ENCODE measurements around the gene FAM83G.

DNA sequence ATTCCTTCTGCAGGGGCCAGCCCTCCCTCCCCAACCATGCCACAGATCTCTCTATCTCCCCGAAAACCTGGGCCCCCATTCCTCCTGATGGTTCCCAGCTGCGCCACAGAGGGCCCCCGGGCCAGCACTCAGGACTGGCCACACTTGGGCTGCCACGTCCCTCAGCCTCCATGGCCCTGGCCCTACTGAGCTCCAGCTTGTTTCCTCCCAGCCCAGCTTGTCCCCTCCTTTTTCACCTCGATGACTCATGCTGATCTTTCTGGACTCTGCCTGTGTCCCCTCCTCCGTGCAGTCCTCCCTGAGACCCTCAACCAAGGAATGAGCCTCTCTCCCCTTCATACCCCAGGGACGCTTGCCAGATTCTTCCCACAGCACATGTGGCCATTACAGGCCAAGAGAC lies 10.9 kb upstream of the FAM83G start:
- no peak for TF ChIP-seq POLR2A (IDR thresholded peaks at IDR 0.05; ENCODE audit: low read depth, low read length)
- no peak for TF ChIP-seq POLR2AphosphoS5 (IDR thresholded peaks at IDR 0.05; ENCODE audit: low read depth, low read length)
- TF ChIP-seq TAF1 (IDR thresholded peaks at IDR 0.05; ENCODE audit: borderline replicate concordance, low read depth, low read length): no peak

Measured in GM12892 (cell line).